Muscle of arm (tissue), 12 donors: ENCODE results near the gene VSTM2B. TPM values are rescaled to one million over a fixed set of nuclear protein-coding genes. Genes with fewer than 3 reads are reported as not detected.
"Not testable (repeated sequence)": the region's sequence is repeated elsewhere in the genome, so short reads cannot be mapped to it uniquely, and the experiment has no call there.

Experiments
- DNase-seq: peaks from one replicate; pipeline ENCODE4 v3.0.0-alpha.2; 2013
- polyA plus RNA-seq, 12 donors: library from polyadenylated mRNA; unstranded; fragments of 120-200 nt; gene quantifications; one replicate each; pipeline ENCODE4 v1.2.1, GENCODE V29; 2013; ENCODE audit not compliant: insufficient read length in 12 of 12

VSTM2B gene
- polyA plus RNA-seq, 12 donors = 0.13 to 0.40 (median 0.16) TPM; not detected in 3

GRCh38 chr19:29530540-29531457 lies 5.0 kb downstream of the VSTM2B start:
- DNase-seq = no peak

- DNase-seq = no peak
Measured at GRCh38 chr19:29531458-29532025, 5.7 kb downstream of the VSTM2B start.

DNA sequence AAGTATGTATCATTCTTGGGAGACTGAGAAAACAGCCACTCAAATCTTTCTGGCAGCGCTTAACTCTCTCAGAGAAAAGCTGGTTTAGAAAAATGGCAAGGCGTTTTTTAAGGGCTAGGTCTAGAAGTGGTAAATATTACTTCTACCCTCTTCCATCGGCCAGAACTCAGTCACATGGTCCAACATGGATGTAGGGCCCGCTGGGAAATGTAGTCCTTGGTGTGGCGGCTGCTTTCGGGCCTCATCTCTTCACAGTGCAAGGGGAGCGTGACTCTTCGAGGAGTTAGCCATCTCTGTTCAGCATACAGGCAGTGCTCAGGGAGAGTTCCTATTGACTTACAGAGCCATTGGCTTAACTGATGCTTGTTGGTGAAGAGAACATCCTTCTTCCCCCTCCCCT lies 6.3 kb downstream of the VSTM2B start:
- DNase-seq = no peak

GRCh38 chr19:29532956-29533355 lies 7.2 kb downstream of the VSTM2B start:
- DNase-seq = no peak

DNA sequence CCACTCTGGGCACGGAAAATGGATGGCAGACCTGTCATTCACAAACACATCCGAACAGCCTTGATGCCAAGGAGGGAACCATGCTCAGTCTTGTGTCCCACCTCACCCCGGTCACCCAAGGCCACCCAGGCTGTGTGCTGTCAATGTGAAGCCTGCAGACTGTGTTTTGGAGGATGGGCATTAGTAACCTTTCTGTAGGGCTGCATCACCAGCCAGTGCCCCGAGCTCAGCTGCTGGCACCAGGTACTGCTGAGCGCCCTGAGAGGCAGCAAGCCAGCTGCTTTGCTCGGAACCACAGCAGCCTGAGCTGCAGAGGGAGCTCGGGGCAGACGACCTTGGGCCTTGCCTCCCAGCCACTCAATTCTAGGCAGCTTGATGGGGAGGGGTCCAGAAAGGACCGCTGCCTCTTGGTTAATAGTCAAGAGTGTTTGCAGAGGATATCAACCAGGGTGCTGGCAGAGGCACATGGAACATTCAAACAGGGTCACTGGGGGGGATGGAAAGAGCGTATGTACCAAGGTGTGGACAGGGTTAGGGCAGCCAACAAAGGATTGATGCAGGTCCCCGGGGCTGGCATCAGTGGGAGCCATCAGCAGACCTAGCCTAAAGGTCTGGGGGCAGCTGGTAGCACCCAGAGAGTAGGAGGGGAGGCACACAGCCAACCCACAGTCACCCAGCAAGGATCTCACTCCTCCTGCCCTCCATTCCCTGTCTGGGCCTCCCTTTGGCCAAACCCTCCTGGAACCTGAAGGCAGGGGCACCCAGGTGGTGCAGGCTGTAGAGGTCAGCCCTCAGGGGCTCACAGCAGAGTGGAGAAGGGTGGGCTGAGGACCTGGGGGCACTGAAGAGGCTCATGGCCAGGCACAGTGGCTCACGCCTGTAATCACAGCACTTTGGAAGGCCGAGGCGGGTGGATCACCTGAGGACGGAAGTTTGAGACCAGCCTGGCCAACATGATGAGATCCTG lies 8.1 kb downstream of the VSTM2B start:
- no peak for DNase-seq

DNA sequence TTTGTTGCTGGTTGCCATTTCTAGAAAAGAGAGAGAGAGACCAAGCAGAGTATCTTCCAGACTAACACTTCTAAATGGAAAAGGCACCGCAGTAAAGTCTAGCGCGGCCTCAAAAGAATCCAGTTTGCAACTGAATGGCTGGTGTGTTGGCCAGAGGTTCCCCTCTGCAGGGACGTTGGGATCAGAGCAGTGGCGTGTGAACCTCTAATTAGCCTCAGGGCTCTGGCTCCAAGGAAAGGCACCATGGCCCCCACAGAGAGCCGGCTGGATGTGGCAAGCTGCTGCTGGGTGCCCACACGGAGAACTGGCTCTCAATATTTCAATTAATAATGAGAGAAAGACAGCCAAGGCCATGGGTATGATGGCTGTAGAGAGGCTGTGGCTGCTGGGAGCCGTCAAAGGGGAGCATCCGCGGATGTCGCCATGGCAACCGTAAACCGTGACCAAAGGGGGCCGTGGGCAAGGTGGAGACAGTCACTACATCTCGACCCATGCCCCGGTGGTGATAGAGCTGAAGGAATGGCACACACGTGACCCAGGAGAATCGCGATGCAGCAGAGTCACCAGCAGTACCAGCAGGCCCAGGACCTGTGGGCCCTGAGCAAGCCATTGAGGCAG lies 9.5 kb downstream of the VSTM2B start:
- DNase-seq = no peak

- no peak for DNase-seq
Measured at GRCh38 chr19:29535984-29536508, 10.3 kb downstream of the VSTM2B start.

GRCh38 chr19:29537181-29537580 lies 11.4 kb downstream of the VSTM2B start:
- DNase-seq = no peak

- DNase-seq = no peak
Measured at GRCh38 chr19:29537601-29538000, 11.8 kb downstream of the VSTM2B start.

DNA sequence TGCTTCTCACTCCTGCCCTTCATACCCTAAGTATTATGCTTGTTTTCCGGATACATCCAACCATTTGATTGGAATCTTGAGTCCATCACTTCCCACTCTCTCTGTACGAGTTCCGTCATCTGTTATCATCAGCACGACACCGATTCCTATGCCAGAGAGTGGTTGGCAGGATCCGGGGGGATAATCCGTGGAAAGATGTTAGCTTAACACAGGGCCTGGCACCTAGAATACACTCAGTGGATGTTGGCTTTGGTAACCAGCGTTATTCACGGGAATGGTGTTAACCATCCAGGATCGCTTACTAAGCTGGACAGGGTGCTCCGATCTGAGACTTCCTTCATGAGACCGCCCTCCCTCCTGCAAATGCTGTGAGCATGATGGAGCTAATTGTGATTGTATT lies 12.4 kb downstream of the VSTM2B start:
- no peak for DNase-seq

DNA sequence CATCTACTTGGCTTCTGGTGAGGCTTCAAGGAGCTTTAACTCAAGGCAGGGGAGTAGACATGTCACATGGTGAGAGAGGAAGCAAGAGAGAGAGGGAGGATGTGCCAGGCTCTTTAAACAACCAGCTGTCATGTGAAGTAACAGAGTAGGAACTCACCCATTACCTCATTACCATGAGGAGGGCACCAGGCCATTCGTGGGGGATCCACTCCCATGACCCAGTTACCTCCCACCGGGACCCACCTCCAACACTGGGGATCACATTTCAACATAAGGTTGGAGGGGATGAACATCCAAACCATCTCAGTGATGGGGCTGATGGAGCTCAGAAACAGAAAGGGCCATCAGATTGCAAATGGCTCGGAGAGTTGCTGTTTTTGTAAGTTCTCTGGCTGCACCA lies 12.9 kb downstream of the VSTM2B start:
- no peak for DNase-seq

DNA sequence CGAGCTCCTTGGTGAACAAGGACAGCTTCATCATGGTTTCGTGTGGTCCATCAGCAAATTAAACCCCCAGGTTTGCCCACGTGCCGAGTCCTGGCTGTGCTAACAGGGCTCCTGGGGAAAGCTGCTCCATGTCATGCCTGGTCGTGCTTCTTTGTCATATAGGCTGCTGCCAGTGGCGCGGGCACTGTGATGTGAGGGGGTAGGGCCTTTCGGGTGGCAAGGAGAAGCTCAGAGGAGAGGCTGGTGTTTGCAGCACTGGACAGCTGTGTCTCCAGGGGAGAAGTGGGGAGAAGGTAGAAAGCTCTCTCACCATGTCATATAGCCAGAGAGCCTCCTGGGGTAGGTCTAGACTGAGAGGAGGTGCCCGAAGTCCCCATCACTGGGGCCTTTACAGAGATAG lies 13.3 kb downstream of the VSTM2B start:
- DNase-seq = no peak

- no peak for DNase-seq
Measured at GRCh38 chr19:29539670-29540069, 13.9 kb downstream of the VSTM2B start.

DNA sequence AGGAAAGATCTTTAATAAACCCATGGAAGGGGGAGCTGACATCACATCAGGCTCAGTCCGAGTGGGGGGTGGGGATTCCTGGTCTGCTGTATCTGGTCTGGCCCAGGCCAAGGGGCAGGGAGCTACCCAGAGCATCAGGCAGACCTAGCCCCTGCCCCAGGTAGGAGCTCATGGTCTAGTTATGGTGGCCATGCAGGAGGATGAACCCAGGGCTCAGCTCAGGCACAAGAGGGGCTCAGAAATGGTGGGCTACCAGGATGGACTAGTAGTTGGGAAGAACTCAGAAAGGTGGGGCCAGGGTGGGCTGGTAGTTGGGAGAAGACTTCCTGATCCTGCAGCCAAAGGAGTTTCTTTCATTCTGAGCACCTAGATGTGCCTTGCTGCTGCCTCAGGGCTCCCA lies 14.3 kb downstream of the VSTM2B start:
- no peak for DNase-seq

- DNase-seq = no peak
Measured at GRCh38 chr19:29541473-29542253, 15.9 kb downstream of the VSTM2B start.

- DNase-seq = no peak
Measured at GRCh38 chr19:29542327-29542726, 16.5 kb downstream of the VSTM2B start.

- no peak for DNase-seq
Measured at GRCh38 chr19:29542776-29543175, 17.0 kb downstream of the VSTM2B start.

GRCh38 chr19:29543381-29543780 lies 17.6 kb downstream of the VSTM2B start:
- DNase-seq = no peak

GRCh38 chr19:29544656-29545360 lies 19.0 kb downstream of the VSTM2B start:
- no peak for DNase-seq

- DNase-seq = not testable (repeated sequence)
Measured at GRCh38 chr19:29545447-29545846, 19.7 kb downstream of the VSTM2B start.
